MV-4-11 (cell line): ENCODE results near the gene AGAP9.
A peak's percentile ranks its signal among the peaks of the same experiment; 100 is the strongest.
"Not testable (repeated sequence)": the region's sequence is repeated elsewhere in the genome, so short reads cannot be mapped to it uniquely, and the experiment has no call there.

Experiments used
- DNase-seq: peaks from one replicate; lab custom pipeline; 2025; lab: John Stamatoyannopoulos, UW

The AGAP9 gene

GRCh38 chr10:47484786-47485185, 38.7 kb downstream of the AGAP9 start:
- DNase-seq = not testable (repeated sequence)

GRCh38 chr10:47483923-47484322, 39.5 kb downstream of the AGAP9 start, which contains the start of gene ANXA8:
Gene ANXA8, minus strand, starts transcription at chr10:47484115. Its CDS starts 182 bp downstream, at chr10:47483933.
- DNase-seq = not testable (repeated sequence)

- not testable (repeated sequence) for DNase-seq
Measured at GRCh38 chr10:47482367-47482766, 41.1 kb downstream of the AGAP9 start.

- DNase-seq = not testable (repeated sequence)
Measured at GRCh38 chr10:47481768-47482181, 41.7 kb downstream of the AGAP9 start.

GRCh38 chr10:47481182-47481766, 42.2 kb downstream of the AGAP9 start:
- DNase-seq = not testable (repeated sequence)

- not testable (repeated sequence) for DNase-seq
Measured at GRCh38 chr10:47480133-47480532, 43.3 kb downstream of the AGAP9 start.

GRCh38 chr10:47478114-47478513, 45.3 kb downstream of the AGAP9 start:
- DNase-seq = not testable (repeated sequence)

GRCh38 chr10:47477078-47477477, 46.4 kb downstream of the AGAP9 start:
- not testable (repeated sequence) for DNase-seq

GRCh38 chr10:47475101-47475500, 48.3 kb downstream of the AGAP9 start:
- DNase-seq = not testable (repeated sequence)

GRCh38 chr10:47473516-47473915, 49.9 kb downstream of the AGAP9 start:
- DNase-seq = not testable (repeated sequence)

GRCh38 chr10:47472647-47473046, 50.8 kb downstream of the AGAP9 start:
- DNase-seq = not testable (repeated sequence)

- DNase-seq = not testable (repeated sequence)
Measured at GRCh38 chr10:47472072-47472471, 51.4 kb downstream of the AGAP9 start.

GRCh38 chr10:47468731-47469528, 54.5 kb downstream of the AGAP9 start:
- DNase-seq = not testable (repeated sequence)

- DNase-seq = not testable (repeated sequence)
Measured at GRCh38 chr10:47467957-47468356, 55.5 kb downstream of the AGAP9 start.

GRCh38 chr10:47467458-47467857, 56.0 kb downstream of the AGAP9 start:
- DNase-seq = not testable (repeated sequence)

GRCh38 chr10:47465216-47465917, 58.1 kb downstream of the AGAP9 start:
- DNase-seq = not testable (repeated sequence)

- not testable (repeated sequence) for DNase-seq
Measured at GRCh38 chr10:47462577-47463358, 60.7 kb downstream of the AGAP9 start.

- DNase-seq = peak; percentile 1
Measured at GRCh38 chr10:47461261-47461687, 62.2 kb downstream of the AGAP9 start.

- DNase-seq = no peak
Measured at GRCh38 chr10:47458466-47459154, 64.8 kb downstream of the AGAP9 start.

GRCh38 chr10:47457826-47458225, 65.6 kb downstream of the AGAP9 start:
- DNase-seq = no peak

- DNase-seq = no peak
Measured at GRCh38 chr10:47457528-47457820, 66.0 kb downstream of the AGAP9 start.
